Measurements from ENCODE around the gene PPIF.

GRCh38 chr10:79375321-79376077, 28.2 kb downstream of the PPIF start:
- TF ChIP-seq EP300 (IDR thresholded peaks at IDR 0.05; ENCODE audit: low read depth) = no peak
- no peak for TF ChIP-seq CTCF (IDR thresholded peaks at IDR 0.05)
- TF ChIP-seq POLR2A (IDR thresholded peaks at IDR 0.05) = no peak
- TF ChIP-seq POLR2AphosphoS5 (IDR thresholded peaks at IDR 0.05) = no peak

All from transverse colon (tissue), 4 donors.